Left ventricle myocardium inferior (tissue), 1 donor: ENCODE measurements around the gene TTC29. TPM values are rescaled to one million over a fixed set of nuclear protein-coding genes. Genes with fewer than 3 reads are reported as not detected.
"Not testable (repeated sequence)": the region's sequence is repeated elsewhere in the genome, so short reads cannot be mapped to it uniquely, and the experiment has no call there.

Experiments
- DNase-seq: peaks from one replicate; pipeline ENCODE4 v3.0.0-alpha.2; 2020
- H3K27ac ChIP-seq: fragments of 200-600 bp; replicated peaks from 2 replicates; pipeline ENCODE4 v1.8.0; 2021
- H3K27me3 ChIP-seq: fragments of 200-600 bp; 2 replicates; pipeline ENCODE4 v1.8.0; 2021; ENCODE audit warnings: low read depth
- H3K36me3 ChIP-seq: fragments of 200-600 bp; 2 replicates; pipeline ENCODE4 v1.8.0; 2021
- H3K4me1 ChIP-seq: fragments of 200-600 bp; 2 replicates; pipeline ENCODE4 v1.8.0; 2021
- H3K4me3 ChIP-seq: fragments of 200-600 bp; 2 replicates; pipeline ENCODE4 v1.8.0; 2021; ENCODE audit warnings: mild to moderate bottlenecking, moderate library complexity
- H3K9me3 ChIP-seq: fragments of 200-600 bp; replicated peaks from 2 replicates; pipeline ENCODE4 v1.8.0; 2021
- intact Hi-C: fragments of 100-400 bp; cut with micrococcal nuclease; formaldehyde crosslinking; loops from one replicate; pipeline ENCODE4 v1.11.0; 2022
- total RNA-seq: library from RNA; stranded (reverse); fragmentation: NEBNext Ultra II Directional; extraction: Animal tissue kit (Norgen Biotek cat#: 25700); gene quantifications from one replicate; pipeline ENCODE4 v1.2.1, GENCODE V29; 2021
- TF ChIP-seq, protein P1 (sequence below): fragments of 200-600 bp; IDR thresholded peaks from 2 replicates; pipeline ENCODE4 v1.8.0; 2021; ENCODE audit warnings: antibody characterized with exemption, mild to moderate bottlenecking, borderline replicate concordance
- donor health status: DM: no; HTN: yes; CAD: no; lungs with severe emphysema.

TTC29 gene
- total RNA-seq, 1 donor from 2014 or later: not detected

DNA sequence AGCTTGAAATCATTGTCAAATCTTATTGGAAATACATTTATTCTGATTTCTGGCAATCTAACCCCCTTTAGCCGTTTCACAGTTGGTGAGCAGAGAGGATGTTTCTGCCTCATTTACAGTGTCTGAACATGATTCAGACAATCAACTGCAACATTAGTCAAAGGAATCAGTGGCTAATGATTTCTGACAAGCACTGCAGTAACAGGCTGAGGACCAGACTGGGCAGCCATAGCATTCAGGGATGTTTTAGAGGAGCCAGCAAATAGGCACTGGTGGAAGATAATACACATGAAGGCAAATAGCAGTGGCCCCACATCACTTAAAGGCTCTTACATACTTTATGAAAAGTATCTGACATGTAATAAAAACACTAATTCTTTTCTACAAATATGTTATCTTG, 102.8 kb downstream of the TTC29 start:
- H3K4me3 ChIP-seq: no peak overlapping the region
- H3K9me3 ChIP-seq: no peaks in the 10 kb centered on the region
- H3K36me3 ChIP-seq: no peaks in the 10 kb centered on the region
- H3K27me3 ChIP-seq: no peaks in the 10 kb centered on the region
- TF ChIP-seq, protein P1, sequence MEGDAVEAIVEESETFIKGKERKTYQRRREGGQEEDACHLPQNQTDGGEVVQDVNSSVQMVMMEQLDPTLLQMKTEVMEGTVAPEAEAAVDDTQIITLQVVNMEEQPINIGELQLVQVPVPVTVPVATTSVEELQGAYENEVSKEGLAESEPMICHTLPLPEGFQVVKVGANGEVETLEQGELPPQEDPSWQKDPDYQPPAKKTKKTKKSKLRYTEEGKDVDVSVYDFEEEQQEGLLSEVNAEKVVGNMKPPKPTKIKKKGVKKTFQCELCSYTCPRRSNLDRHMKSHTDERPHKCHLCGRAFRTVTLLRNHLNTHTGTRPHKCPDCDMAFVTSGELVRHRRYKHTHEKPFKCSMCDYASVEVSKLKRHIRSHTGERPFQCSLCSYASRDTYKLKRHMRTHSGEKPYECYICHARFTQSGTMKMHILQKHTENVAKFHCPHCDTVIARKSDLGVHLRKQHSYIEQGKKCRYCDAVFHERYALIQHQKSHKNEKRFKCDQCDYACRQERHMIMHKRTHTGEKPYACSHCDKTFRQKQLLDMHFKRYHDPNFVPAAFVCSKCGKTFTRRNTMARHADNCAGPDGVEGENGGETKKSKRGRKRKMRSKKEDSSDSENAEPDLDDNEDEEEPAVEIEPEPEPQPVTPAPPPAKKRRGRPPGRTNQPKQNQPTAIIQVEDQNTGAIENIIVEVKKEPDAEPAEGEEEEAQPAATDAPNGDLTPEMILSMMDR: no peak
- DNase-seq: no peak
- no peaks in the 10 kb centered on the region for H3K4me1 ChIP-seq
- intact Hi-C loops: no loop called here
- H3K27ac ChIP-seq: no peak overlapping the region

DNA sequence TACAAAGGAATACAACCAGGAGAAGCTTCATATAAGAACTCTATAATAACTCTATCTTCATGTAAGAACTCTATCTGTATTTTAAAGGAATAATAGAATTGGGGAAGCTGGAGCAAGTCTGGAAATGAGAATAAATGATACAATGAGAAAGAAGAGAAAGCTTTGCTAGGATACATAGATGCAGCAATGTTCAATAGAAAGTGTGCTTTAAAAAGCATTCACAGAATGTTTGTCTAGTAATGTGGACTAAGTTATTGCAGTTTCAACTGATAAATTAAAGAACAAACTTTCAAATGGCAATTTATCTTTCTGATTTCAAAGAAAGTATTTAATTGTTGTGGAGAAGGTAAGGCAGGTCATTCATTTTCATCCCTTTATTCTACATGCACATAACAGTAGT, 104.9 kb downstream of the TTC29 start:
- intact Hi-C loops: no loop called here
- H3K27ac ChIP-seq: no peak overlapping the region
- H3K9me3 ChIP-seq: no peaks in the 10 kb centered on the region
- H3K36me3 ChIP-seq: no peaks in the 10 kb centered on the region
- no peak for DNase-seq
- TF ChIP-seq, protein P1: no peak
- H3K27me3 ChIP-seq: no peaks in the 10 kb centered on the region
- no peaks in the 10 kb centered on the region for H3K4me1 ChIP-seq
- H3K4me3 ChIP-seq: no peak overlapping the region

DNA sequence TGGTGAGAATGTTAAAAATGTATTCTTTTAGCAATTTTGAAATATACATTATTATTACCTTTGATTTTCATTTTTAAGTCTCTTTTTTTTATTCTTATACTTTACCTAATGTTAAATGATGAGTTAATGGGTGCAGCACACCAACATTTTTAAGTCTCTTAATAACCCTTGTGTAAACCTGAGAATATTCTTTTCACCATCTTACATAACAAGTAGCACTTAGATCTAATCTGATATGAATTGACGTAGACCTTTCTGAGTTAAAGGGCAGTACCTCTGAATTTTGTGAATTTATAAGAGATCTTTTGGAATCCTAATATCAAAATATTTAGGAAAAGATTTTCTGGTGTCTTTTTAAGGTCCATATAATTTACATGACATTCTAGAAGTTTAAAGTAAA, 110.6 kb downstream of the TTC29 start:
- no peaks in the 10 kb centered on the region for H3K27me3 ChIP-seq
- intact Hi-C loops: no loop called here
- no peak overlapping the region for H3K4me3 ChIP-seq
- H3K36me3 ChIP-seq: no peaks in the 10 kb centered on the region
- no peak for DNase-seq
- no peaks in the 10 kb centered on the region for H3K4me1 ChIP-seq
- TF ChIP-seq, protein P1: no peak
- H3K27ac ChIP-seq: no peak overlapping the region
- no peaks in the 10 kb centered on the region for H3K9me3 ChIP-seq

DNA sequence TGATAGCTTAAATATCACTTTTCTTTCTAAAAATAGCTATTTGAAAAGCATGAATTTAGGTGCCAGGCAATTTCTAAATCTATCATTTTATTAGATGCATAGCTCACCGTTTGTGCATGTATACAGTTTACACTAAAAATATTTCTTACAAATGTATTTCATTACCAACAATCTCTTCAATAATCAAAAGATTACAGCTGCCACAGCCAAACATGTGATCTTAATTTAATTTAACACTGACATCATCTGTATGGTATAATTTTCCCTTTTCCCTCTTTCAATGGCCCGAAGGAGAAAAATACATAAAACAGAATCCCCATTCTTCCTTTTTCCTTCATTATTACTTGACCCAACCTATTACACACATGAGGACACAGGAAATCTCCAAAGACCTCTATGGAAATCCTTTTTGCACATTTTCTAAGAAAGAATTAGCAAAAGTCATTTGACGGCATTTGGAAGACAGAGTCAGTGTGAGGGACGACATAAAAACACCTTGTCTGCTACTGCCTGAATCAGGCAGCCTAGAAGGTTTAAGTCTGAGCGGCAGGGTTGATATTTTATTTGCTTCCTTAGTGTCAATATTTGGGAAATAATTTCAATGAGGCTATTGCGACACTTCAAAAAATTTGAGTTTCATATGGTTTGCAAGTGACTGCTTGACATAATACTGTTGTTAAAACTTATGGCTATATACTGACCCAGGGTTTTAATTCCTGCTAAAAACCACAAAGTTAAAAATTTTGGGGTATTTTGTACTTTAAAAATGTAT, 111.2 kb downstream of the TTC29 start:
- TF ChIP-seq, protein P1: no peak
- H3K4me1 ChIP-seq: no peaks in the 10 kb centered on the region
- H3K9me3 ChIP-seq: no peaks in the 10 kb centered on the region
- no peak overlapping the region for H3K27ac ChIP-seq
- no peak overlapping the region for H3K4me3 ChIP-seq
- intact Hi-C loops: no loop called here
- H3K36me3 ChIP-seq: no peaks in the 10 kb centered on the region
- H3K27me3 ChIP-seq: no peaks in the 10 kb centered on the region
- DNase-seq: no peak

DNA sequence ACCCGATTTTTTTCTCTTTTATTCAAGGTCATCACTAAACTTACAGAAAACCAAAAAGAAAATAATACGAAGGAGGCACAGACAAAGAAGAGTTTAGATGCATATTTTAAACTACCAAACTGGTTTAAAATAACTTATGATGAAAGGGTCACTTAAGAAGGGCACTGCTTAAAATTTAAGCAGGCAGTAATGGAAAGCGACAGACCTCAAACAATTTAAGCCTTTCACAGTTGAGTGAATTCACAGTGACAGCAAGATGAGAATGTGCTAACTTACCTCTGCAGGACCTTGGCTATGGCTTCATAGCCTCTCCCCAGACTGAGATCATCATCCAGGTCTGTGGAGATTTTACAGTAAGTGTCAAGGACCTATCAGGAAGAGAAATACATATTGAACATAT, 112.1 kb downstream of the TTC29 start:
- intact Hi-C loops: no loop called here
- TF ChIP-seq, protein P1: no peak
- H3K36me3 ChIP-seq: no peaks in the 10 kb centered on the region
- DNase-seq: no peak
- no peaks in the 10 kb centered on the region for H3K27me3 ChIP-seq
- no peaks in the 10 kb centered on the region for H3K9me3 ChIP-seq
- no peaks in the 10 kb centered on the region for H3K4me1 ChIP-seq
- no peak overlapping the region for H3K4me3 ChIP-seq
- H3K27ac ChIP-seq: no peak overlapping the region

DNA sequence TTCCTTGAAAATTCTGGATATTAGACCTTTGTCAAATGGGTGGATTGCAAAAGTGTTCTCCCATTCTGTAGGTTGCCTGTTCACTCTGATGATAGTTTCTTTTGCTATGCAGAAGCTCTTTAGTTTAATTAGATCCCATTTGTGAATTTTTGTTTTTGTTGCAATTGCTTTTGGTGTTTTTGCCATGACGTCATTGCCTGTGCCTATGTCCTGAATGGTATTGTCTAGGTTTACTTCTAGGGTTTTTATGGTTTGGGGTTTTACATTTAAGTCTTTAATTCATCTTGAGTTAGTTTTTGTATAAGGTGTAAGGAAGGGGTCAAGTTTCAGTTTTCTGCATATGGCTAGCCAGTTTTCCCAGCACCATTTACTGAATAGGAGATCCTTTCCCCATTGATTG, 122.7 kb downstream of the TTC29 start:
- H3K4me1 ChIP-seq, H3K27ac ChIP-seq, H3K36me3 ChIP-seq, H3K27me3 ChIP-seq, DNase-seq, intact Hi-C loops, H3K4me3 ChIP-seq: not testable (repeated sequence)
- peaks cover 16% of the 10 kb centered on the region for H3K9me3 ChIP-seq
